GM18511 (cell line): ENCODE data around the gene CCDC107.
A peak's percentile ranks its signal among the peaks of the same experiment; 100 is the strongest.

Source experiments
- ATAC-seq: cut with Tn5 transposase; IDR thresholded peaks from one replicate; pipeline ENCODE4 v1.9.1; 2021; ENCODE audit warnings: mild to moderate bottlenecking, moderate library complexity; ENCODE audit not compliant: unreplicated experiment

The CCDC107 gene

DNA sequence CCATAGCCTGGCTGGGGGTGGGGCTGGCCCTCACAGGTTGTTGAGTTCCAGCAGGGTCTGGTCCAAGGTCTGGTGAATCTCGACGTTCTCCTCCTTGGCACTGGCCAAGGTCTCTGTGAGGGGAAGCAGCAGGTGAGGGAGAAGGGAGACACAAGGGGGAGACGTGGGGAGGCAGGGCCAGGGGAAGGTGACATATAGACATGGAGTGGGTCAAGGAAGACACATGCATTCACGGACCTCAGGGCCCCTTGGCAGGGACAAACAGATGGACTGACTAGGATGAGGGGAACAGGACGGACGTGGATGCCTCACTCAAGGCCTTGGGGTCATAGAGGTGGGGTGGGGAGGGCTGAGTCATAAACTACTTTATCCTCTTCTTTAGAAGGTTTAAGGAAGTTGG, 24.0 kb downstream of the CCDC107 start:
- no peak for ATAC-seq

DNA sequence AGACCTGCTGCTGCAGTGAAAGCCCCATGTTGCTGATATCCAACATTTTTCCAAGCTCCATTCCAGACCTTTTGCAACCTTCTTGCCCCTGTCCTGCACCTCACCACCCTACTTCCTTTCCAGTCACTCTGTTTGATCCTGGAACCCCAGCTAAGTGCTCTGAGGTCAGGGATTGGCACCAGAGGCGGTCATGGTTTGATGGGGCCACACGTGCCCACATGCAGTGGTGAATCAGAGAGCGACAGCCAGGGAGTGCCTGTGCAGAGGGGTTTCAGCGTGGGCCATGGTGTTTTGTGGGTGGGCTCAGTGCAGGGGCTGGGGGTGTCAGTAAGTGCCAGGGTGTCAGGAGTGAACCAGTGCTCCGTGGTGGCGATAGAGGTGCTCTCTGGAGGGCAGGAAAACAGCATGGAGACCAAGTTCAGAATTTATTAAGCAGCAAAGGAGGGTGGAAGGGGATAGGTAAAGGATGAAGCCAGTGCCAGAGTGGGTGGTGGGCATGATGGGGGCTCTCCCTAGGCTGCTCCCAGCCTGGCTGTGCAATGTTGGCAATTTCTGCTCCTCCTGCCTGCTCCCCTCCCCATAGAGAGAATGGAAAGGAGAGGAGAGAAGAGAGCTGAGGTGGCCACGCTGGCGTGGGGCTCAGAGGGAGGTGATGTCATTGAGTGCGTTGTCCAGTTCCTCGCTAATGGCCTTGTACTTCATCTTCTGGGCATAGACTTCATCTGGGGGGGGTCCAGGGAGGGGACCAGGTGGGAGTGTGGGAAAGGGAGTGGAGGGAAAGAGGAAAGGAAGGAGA, 24.6 kb downstream of the CCDC107 start:
- no peak for ATAC-seq

DNA sequence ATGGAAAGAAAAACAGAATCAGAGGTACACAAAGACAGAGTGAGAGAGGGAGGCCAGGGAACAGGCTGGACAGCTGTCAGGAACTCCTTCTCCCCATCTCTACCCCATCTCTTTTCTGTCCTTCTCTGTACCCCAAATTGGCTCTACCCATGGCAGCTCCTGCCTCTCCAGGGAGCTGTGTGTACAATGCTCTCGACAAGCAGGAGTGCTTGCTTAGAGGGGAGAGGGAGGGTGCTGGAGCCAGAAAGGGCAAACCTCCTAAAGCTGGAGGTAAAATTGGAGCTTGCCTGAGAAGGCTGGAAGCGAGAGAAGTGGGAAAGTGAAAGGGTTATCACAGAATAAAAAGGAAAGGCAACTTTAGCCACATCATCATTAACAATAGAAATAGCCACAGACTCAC, 25.2 kb downstream of the CCDC107 start:
- no peak for ATAC-seq

DNA sequence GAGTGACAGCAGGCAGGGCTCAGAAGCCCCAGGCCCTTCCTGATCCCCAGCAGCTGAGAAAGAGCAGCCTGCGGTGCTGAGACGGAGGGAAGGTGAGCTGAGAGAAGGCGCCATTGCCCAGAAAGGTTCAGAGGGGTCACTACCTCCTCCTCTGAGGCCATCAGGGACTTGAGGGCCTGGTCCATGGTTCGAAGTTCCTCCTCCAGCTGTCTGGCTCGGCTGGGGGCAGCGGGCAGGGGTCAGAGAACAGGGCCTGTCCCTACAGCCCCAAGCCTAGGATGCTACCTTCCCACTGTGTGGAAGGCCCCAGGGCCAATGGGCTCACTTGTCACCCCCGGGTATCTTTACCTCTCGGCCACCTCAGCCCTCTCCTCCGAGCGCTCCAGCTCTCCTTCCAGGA, 26.8 kb downstream of the CCDC107 start:
- ATAC-seq, result no peak

DNA sequence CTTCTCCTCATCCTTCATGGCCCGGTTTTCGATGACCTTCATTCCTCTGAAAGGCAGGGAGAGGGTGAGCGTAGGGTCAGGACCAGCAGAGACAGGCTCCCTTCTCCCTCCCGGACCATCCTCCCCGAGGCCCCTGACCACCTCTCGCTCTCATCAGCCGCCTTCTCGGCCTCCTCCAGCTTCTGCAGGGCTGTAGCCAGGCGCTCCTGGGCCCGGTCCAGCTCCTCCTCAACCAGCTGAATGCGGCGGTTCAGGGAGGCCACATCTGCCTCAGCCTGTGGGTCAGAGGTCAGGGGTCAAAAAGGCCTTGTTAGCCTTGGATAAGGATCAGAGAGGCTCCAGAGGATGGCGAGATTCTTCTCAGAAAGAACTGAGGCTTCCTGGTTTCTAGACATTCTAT, 27.4 kb downstream of the CCDC107 start:
- ATAC-seq, result no peak

DNA sequence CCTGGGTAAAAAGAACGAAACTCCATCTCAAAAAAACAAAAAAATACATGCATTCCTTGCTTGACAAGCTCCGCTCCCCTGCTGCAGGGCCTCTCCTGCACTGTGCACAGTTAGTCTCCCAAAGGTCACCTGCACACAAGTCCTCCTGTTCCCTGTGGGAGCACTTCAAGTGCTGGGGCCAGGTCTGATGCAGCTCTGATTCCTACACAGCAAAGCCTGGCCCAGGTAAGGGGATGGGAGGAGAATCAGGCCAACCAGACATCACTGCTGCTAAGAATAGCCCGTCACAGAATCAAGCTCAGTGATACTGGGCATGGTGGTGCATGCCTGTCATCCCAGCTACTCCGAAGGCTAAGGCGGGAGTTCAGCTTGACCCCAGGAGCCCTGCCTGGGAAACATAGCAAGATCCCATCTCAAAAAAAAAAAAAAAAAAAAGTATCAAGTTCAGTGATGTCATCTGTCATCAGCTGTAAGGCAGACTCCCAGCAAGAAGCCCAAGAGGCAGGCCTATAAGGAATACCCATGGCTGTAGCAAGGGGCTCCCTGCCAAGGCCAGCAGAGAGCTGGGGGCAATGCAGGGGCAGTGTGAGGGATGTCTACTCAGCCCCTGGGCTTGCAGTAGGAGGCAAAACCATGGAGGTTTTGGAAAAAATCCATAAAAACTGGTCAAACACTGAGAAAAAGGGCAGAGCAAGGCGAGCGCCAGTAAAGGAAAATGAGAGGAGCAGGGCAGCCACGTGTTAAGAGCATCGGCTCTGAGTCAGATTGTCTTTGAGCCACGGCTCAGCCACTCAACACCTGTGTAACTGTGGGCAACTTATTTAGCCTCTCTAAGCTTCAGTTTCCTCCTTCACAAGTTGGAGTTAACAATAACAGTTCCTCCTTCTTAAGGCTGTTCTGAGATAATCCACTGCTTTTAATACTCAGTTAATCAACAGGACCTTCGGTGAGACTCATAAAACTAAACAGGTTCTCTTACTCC, 28.4 kb downstream of the CCDC107 start:
- ATAC-seq, result no peak

DNA sequence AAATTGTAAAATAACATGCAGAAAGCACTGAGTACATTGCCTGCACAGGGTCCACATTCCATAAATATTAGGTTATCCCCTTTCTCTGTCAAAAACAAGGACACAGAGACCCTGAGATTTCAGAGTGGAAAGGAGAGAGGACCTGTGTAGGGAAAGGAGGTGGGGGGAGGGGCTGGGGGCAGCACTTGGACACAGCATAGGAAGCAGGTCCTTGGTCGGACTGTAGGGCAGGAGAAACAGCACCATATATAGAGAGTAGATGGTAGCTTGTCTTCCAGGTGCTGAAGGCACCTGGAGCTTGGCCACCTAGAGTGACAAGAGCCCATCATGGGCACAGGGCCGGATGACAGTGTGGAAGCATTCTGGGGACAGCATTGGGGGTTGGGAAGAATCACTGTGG, 29.2 kb downstream of the CCDC107 start:
- no peak for ATAC-seq

DNA sequence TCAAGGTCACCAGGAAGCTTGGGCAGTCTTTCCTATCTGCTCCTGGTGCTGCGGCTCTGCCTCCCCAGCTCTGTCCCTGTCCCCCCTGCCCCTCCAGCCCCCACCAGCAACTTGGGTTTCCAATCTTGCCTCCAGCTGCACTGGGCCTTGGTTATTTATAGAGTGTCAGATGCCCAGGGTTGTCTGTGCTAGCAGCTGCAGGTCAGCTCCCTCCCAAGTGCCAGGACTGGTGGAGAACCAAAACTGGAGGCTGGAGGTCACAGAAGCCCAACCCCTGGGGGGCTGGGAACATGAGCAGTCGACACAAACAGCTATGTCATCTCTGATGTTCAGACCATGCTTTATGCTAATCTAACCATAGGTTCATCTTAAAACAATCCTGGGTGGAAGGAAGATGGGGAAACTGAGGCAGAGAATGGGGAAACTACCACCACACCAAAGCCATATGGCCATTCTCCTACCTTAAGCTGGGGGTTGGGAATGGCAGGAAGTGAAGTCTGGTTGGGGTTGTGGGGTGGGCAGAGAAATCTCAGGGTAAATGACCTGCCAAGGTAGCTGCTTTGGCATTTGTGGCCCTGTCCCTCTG, 30.0 kb downstream of the CCDC107 start:
- no peak for ATAC-seq

DNA sequence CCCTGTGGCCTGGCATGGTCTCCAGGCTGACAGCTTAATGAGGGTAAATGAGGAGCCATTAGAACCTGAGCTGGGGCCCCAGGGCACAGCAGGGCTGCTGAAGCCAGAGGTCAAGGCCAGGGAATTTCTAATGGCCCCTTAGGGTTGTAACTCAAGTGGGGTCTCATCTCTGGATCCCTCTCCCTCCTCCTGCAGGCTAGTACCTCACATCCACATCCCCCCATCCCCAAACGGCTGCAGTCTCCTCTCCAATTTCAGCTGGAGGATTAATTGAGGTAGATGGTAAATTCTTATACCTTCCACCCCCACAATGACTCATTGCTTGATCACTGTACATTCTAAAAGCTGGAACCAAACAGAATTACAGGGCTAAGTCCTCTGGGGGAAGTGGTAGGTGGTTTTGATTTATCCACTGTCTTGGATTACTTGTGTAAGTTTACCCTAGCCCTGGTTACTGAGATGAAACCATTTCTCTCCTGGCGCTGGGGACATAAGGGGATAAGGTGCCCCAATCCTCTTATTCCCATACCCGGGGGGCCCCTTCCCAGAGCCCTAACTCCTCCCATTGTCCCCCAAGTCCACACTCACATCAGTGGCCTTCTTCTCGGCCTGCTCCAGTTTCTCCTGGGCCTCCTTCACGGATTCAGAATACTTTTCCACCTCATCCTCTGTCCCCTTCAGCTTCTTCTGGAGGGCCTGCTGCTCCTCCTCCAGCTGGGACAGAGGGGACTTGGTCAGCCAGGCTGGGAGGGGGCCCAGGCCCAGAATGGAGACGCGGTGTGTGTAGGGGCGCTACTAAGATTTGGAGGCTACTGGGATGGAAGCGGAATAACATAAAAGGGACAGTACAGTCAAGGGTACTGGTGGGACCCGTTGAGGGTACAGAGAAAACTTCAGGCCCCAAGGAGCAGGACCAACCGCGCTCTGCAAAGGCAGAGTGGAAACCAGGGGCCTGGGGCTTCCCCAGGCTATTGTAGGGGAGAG, 30.8 kb downstream of the CCDC107 start:
- ATAC-seq, result no peak

DNA sequence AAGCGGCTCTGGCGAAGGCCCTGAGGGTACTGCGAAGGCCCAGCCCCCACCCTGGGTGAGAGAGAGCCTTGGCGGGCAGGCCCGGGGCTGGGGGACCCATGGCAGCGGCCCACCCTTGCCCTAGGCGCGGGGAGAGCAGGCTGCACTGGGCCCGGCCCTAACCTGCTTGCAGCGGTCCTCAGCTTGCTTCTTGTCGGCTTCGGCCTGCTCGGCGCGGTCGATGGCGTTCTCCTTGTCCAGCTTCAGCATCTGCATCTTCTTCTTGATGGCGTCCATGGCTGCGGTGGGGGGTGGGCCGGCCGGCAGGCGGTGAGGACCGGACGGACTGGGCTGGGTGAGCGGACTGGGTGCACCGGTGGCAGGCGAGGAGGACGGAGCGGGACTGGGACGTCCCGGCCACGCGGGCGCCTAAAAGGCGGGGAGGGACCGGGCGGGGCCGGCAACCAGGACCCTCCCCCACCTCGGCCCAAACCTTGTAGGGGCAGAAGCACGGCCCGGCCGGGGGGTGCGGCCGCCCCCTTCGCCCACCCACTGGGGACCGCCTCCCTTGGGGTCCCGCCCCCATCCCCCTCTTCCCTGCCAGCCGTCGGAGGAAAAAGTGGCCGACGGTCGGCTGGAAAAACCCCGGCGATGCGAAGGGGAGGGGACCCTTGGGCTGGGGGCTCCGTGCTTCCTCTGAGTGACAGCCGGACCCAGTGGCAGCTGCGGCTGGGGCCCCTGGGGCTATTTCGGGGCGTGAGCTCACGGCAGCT, 31.6 kb downstream of the CCDC107 start, which contains the start of gene TPM2:
TPM2 (minus strand) TSS at position 384 of the 752 bp plus-strand sequence; CDS start at position 276, 108 bp downstream.
- ATAC-seq, result no peak

DNA sequence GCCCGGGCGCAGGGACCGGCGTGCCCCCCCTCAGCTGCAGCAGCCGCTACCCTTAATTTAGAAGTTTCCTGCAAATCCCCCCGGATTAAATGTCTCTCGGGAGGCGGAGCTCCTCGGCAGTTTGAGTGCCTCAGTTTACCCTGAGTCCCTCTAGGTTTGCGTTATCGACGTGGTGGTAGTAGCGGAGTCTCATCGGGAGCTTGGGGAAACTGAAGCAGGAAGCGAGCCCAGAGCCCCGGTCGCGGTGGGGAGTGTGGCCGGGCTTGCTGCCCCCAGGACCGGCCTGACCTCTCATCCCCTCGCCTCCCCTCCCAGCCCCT, 32.2 kb downstream of the CCDC107 start:
- no peak for ATAC-seq

DNA sequence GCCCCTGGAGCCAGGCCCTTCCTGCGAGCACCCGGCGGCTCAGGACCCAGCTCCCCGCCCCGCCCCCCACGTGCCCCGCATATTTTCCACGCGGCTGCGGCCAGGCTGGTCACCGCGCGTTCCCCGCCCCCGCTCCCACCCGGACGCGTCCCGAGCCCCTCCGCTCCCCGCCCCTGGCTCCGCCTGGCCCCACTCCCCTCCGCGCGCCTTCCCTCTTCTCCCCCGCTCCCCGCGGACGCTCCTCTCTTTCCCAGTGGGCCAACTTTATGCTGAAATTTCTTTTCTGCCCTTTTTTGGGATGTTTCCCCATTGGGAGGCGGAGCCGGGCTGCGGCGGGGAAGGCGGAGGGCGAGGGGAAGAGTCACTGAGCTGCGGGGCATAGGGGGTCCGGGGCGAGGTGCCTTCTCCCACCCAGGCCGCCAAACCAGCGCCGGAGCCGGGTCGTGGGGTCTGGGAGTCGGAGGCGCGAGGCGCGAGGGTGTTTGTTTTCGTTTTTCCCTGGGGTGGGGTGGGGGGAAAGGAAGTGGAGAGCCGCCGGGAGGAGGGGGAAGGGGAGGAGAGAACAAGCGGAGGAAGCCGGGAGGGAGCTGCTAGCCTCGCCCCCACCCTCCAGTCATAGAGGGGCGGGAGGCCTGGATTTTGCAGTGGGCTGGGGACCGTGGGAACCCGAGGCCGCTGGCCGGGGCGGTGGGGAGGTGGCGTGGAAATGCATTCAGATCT, 32.7 kb downstream of the CCDC107 start:
- ATAC-seq, result no peak

DNA sequence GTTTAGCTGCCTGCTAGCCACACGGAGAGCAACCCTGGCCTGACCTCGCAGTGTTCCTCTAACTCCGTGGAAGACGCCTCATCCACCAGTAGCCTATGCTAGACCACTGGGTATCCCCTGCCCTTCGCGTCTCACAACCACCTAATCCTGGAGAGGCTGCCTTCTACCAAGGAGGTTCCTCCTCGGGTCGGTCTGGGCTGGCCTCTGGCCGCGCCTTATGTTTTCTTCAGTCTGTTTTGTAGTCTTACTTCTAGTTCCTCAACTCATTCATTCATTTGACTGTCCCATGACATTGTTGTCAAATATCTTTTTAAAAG, 33.2 kb downstream of the CCDC107 start:
- no peak for ATAC-seq

DNA sequence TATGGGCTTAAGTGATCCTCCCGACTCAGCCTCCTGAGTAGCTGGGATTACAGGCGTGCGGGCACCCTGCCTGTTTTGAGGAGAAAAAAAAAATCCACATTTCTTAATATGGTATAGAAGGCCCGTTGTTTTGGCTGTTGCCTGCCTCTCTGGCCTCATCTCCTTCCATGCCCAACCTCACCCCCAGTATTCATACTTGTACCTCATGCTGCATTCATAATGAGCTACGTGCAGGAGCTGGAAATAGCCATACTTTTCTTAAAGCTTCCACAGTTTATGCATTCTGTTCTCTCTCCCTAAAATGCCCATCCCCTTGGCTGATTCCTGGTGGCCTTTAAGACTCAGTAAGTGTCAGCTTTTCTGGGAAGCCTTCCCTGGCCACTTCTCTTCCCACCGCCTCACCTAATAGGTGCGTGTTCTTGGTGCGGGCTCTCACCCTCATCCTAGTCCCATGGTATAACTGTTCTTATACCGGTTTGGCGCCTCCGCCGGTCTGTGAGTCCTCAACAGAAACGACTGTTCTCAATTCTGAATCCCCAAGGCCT, 33.7 kb downstream of the CCDC107 start:
- ATAC-seq, result no peak

DNA sequence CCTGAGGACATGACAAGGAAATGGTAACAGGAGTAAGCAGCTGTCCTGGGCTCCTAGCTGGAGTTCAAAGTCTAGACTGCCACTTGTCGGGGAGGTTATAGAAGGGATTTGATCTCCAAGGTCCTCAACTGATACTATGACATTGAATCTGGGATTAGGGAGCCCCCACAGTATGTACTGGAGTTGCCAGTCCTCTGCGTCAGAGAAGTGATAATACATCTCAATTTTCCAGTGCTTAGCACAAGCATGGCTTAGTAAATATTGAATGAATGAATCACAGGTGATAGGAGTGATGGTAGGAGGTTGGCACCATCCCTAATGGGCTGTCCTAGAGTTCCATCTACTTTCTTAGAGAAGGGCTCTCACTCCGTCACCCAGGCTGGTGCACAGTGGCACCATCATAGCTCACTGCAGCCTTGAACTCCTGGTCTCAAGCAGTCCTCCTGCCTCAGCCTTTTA, 37.9 kb downstream of the CCDC107 start:
- ATAC-seq, result no peak

DNA sequence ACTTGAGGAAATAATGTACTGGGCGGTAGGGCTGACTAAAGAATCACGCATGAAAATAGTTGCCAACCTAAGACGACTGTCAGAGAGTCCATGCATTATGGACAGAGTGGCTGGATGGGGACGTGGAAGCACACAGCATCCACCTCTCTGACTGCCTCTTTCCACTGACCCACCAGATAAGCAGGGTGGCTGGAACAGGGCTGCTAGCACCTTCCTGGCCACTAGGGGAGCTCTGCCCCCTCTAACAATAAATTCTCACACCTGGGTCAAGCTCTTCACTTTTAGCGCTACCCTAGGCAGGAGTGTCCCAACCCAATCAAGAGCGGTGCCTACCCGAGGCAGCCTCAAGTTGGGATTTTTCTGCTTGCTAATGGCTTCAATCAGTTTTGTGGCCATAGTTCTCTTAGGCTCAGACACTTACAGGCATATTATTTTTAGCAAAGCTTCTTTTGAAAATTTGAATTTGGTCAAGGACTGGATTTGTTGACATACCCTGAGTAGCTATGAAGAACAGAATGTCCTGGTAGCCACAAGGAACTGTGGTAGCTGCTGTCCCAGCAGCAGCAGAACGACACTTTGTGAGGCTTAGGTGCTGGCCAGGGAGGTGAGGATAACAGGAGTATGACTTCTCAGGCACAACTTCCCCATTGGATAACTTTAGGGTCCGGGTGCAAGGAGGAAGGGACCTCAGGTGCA, 38.6 kb downstream of the CCDC107 start:
- peak; percentile 83 for ATAC-seq

DNA sequence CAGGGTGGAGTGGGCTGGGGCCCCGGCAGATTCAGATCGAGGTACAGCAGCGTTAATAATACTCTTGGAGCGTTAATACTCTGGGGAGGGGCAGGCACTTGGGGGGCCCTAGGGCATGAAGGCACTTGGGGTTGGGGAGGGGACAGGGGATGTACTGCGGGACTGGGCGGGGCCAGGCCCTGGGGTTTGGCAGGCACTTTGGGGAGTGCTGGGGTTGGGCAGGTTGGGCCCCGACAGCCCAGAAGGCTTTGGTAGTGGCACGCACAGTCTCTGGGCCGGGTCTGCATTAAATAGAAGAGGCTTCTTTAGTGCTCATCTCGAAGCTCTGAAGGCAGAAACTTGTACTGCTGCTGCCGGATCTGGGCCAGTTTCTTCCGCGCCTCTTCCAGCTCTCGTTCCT, 39.4 kb downstream of the CCDC107 start:
- ATAC-seq, result no peak

DNA sequence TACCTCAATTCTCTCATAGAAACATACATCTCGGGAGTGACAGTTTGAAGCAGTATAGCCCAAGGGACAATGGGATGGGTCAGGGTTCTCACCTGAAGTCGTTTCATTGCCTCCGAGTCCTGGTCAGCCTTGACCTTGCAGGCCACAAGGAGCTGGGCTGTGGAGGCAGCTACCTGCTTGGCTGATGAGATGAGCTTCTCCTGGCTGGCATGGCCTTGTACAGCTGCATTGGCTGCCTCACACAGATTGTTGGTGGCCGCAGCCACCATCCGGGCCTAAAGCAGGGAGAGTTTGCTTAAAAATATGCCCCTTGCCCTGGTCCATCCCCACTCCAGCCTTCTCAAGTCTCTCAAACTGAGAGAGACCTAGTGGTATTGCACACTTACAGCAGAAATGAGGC, 40.1 kb downstream of the CCDC107 start:
- ATAC-seq, result no peak
